ENCODE data around the gene PALMD.

The PALMD gene

GRCh38 chr1:99657213-99658030 lies 11.5 kb downstream of the PALMD start:
- DNase-seq (ENCODE audit: low read depth in 2 of 2), result peak; percentile 81 to 85
- TF ChIP-seq CTCF (IDR thresholded peaks at IDR 0.05; ENCODE audit: low read depth, low read length), result no peak
- H3K4me3 ChIP-seq (replicated peaks in 1 of 2; ENCODE audit: low read depth in 2 of 2, low read length in 2 of 2), result no peak overlapping the region

GRCh38 chr1:99658031-99658290 lies 12.0 kb downstream of the PALMD start:
- H3K4me3 ChIP-seq (replicated peaks in 1 of 2; ENCODE audit: low read depth in 2 of 2, low read length in 2 of 2), result no peak overlapping the region
- TF ChIP-seq CTCF (IDR thresholded peaks at IDR 0.05; ENCODE audit: low read depth, low read length), result no peak
- DNase-seq (ENCODE audit: low read depth in 2 of 2), result no peak

- peak; percentile 54 to 58 for DNase-seq (ENCODE audit: low read depth in 2 of 2)
These were observed 13.9 kb downstream of the PALMD start for GRCh38 chr1:99659755-99660210.

DNA sequence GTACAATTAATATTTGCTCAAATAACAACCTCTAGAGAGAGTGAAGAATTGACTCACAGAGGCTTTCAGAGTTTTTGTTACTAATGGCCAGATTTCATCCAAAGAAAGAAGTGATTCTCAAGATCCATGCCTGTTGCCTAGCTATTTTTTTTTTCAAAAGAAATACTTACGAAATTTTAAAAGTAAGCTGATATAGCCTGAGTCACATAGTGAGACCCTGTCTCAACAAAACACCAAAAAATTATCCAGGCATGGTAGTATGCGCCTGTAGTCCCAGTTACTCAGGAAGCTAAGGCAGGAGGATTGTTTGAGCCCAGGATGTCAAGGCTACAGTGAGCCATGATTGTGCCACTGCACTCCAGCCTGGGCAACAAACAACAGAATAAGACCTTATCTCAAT lies 14.6 kb downstream of the PALMD start:
- DNase-seq (ENCODE audit: low read depth in 2 of 2), result peak in 1 of 2 donors; percentile 37
- no peak for TF ChIP-seq CTCF (IDR thresholded peaks at IDR 0.05; ENCODE audit: low read depth, low read length)
- H3K4me3 ChIP-seq (replicated peaks in 1 of 2; ENCODE audit: low read depth in 2 of 2, low read length in 2 of 2), result no peak overlapping the region

More at GRCh38 chr1:99659755-99660210, 13.9 kb downstream of the PALMD start:
- no peak for TF ChIP-seq CTCF (IDR thresholded peaks at IDR 0.05; ENCODE audit: low read depth, low read length)
- H3K4me3 ChIP-seq (replicated peaks in 1 of 2; ENCODE audit: low read depth in 2 of 2, low read length in 2 of 2), result no peak overlapping the region

GRCh38 chr1:99661780-99662179 lies 15.9 kb downstream of the PALMD start:
- TF ChIP-seq CTCF (IDR thresholded peaks at IDR 0.05; ENCODE audit: low read depth, low read length), result no peak
- DNase-seq (ENCODE audit: low read depth in 2 of 2), result peak; percentile 62 to 76
- no peak overlapping the region for H3K4me3 ChIP-seq (replicated peaks in 1 of 2; ENCODE audit: low read depth in 2 of 2, low read length in 2 of 2)

DNA sequence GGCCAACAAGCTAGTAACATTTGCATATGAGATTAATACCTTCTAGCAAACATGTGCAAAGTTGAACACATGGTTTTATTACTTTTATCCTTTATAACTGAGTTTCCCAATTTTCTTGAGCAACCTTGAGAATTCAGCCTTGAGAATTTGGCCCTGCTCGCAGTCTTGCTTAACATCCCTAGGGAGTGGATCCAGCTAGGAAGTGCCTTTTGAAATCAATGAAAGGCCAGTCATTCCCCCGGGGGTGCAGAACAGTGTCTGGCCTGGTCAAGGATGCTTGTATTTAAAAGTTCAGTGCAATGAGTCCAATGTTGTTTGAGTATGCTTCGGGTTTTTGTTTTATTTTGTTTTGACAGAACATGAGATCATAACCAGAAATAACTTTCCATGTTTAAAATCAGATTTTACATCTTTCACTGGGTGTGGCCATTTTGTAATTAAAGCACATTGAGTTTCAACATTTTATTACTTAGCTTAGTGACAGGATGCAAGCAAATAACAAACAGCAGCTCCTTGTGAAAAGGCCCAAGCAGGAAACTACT lies 16.7 kb downstream of the PALMD start:
- H3K4me3 ChIP-seq (replicated peaks in 1 of 2; ENCODE audit: low read depth in 2 of 2, low read length in 2 of 2), result no peak overlapping the region
- TF ChIP-seq CTCF (IDR thresholded peaks at IDR 0.05; ENCODE audit: low read depth, low read length), result no peak
- peak; percentile 97 to 99 for DNase-seq (ENCODE audit: low read depth in 2 of 2)
